ENCODE measurements around the gene SPATA45. TPM values are rescaled to one million over a fixed set of nuclear protein-coding genes. Genes with fewer than 3 reads are reported as not detected.

SPATA45 gene
- total and polyA plus RNA-seq, 2 of the 13 experiments (the other 11 are each of a cell fraction or from before 2014, with no cell fraction given) = 0.17 to 0.64 TPM

DNA sequence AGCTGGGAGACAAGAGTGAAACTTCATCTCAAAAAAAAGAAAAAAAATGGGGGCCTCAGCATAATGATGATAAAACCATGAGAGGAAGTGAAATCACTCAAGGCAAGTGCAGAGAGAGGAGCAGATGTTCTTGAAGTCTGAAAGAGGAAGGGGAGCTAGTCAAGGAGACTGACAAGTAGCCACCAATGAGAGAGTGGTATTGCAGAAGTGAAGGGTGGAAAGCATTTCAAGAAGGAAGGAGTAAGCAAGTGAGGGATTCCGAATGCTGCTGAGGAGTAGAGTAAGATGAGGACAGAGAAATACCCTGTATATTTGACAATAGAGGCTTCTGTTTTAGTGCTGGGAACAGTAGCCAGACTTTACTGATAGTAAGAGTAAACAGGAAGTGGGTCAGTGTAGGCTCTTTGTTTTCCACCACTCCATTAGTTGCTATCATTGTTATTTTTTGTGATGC lies 52.9 kb downstream of the SPATA45 start (continued):
- TF ChIP-seq TRIM24 (CRISPR knock-in tag; IDR thresholded peaks at IDR 0.05) = no peak
- TF ChIP-seq HNF4G (IDR thresholded peaks at IDR 0.05; ENCODE audit: borderline replicate concordance, low read depth, low read length) = no peak
- no peak for TF ChIP-seq HNF4G (CRISPR knock-in tag; IDR thresholded peaks at IDR 0.05; ENCODE audit: borderline replicate concordance, low read depth)

DNA sequence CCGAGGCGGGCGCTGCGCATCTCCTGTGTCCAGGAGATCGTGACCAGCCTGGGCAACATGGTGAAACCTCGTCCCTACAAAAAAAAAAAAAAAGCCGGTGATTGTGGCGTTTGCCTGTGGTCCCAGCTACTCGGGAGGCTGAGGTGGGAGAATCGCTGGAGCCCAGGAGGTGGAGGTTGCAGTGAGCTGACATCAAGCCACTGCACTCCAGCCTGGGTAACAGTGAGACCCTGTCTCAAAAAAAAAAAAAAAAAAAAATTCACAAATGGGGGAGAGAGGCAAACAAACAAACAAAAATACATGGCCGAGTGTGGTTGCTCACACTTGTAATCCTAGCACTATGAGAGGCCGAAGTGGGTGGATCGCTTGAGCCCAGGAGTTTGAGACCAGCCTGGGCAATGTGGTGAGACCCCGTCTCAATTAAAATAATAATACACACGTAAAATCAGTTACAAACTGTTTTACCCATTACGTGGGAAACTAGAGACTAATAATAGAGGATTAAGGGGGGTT lies 55.0 kb downstream of the SPATA45 start:
- Histone ChIP-seq H3K79me2 (ENCODE audit: insufficient read depth, low read length) (peaks cover 29% of the 10 kb centered on the region), H3K27ac (ENCODE audit: extremely low read length, insufficient read depth, low read length) (peak overlapping the region; percentile 100), H3K36me3 (replicated peaks in 1 of 2; ENCODE audit: control insufficient read depth in 1 of 2, insufficient read depth in 2 of 2, low read length in 2 of 2) (peaks cover under 1 to 1% of the 10 kb centered on the region in 2 experiments; a peak in 2 of 5 replicates), H4K20me1 (ENCODE audit: insufficient read depth, low read length) (no peaks in the 10 kb centered on the region; the same call in 1 of the 2 replicates), H3K9me3 (ENCODE audit: low read length) (no peaks in the 10 kb centered on the region), H3K4me1 (ENCODE audit: insufficient read depth, low read length) (peaks cover 66% of the 10 kb centered on the region), H3K4me3 (replicated peaks in 1 of 3; ENCODE audit: insufficient read depth in 1 of 3, low read depth in 2 of 3, low read length in 3 of 3) (peak overlapping the region; percentile 78 to 92 (median 88)), H2AFZ (ENCODE audit: low read length) (no peak overlapping the region), H3K27me3 (ENCODE audit: control insufficient read depth in 1 of 2, insufficient read depth in 2 of 2, low read length in 2 of 2) (no peaks in the 10 kb centered on the region; a peak in 1 of 5 replicates), H3K4me2 (ENCODE audit: low read depth, low read length) (peak overlapping the region; percentile 93), H3K9ac (ENCODE audit: insufficient read depth, low read depth, low read length) (peak overlapping the region; percentile 95)
- intact Hi-C loops (cut with micrococcal nuclease; ENCODE audit: unreplicated experiment) = loop anchor here (1.0 to 5.0 kb wide), 3 partner anchors 24 to 205 kb away; no protein-coding TSS in a partner anchor
- TF ChIP-seq, protein P1, sequence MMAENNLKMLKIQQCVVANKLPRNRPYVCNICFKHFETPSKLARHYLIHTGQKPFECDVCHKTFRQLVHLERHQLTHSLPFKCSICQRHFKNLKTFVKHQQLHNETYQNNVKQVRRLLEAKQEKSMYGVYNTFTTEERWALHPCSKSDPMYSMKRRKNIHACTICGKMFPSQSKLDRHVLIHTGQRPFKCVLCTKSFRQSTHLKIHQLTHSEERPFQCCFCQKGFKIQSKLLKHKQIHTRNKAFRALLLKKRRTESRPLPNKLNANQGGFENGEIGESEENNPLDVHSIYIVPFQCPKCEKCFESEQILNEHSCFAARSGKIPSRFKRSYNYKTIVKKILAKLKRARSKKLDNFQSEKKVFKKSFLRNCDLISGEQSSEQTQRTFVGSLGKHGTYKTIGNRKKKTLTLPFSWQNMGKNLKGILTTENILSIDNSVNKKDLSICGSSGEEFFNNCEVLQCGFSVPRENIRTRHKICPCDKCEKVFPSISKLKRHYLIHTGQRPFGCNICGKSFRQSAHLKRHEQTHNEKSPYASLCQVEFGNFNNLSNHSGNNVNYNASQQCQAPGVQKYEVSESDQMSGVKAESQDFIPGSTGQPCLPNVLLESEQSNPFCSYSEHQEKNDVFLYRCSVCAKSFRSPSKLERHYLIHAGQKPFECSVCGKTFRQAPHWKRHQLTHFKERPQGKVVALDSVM (CRISPR knock-in tag; IDR thresholded peaks at IDR 0.05) = peak; percentile 1; the same call in 1 of the 2 replicates
- TF ChIP-seq ZSCAN25 (CRISPR knock-in tag; IDR thresholded peaks at IDR 0.05) = no peak
- TF ChIP-seq ZNF326 (CRISPR knock-in tag; IDR thresholded peaks at IDR 0.05; ENCODE audit: borderline replicate concordance) = no peak
- TF ChIP-seq KLF12 (CRISPR knock-in tag; IDR thresholded peaks at IDR 0.05; ENCODE audit: borderline replicate concordance) = 0 out of 2 replicates have a peak, but pooled peaks have one; percentile 7
- TF ChIP-seq, protein P2, sequence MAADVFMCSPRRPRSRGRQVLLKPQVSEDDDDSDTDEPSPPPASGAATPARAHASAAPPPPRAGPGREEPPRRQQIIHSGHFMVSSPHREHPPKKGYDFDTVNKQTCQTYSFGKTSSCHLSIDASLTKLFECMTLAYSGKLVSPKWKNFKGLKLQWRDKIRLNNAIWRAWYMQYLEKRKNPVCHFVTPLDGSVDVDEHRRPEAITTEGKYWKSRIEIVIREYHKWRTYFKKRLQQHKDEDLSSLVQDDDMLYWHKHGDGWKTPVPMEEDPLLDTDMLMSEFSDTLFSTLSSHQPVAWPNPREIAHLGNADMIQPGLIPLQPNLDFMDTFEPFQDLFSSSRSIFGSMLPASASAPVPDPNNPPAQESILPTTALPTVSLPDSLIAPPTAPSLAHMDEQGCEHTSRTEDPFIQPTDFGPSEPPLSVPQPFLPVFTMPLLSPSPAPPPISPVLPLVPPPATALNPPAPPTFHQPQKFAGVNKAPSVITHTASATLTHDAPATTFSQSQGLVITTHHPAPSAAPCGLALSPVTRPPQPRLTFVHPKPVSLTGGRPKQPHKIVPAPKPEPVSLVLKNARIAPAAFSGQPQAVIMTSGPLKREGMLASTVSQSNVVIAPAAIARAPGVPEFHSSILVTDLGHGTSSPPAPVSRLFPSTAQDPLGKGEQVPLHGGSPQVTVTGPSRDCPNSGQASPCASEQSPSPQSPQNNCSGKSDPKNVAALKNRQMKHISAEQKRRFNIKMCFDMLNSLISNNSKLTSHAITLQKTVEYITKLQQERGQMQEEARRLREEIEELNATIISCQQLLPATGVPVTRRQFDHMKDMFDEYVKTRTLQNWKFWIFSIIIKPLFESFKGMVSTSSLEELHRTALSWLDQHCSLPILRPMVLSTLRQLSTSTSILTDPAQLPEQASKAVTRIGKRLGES (CRISPR knock-in tag; IDR thresholded peaks at IDR 0.05; ENCODE audit: borderline replicate concordance) = 0 out of 2 replicates have a peak, but pooled peaks have one; percentile 6
- TF ChIP-seq, protein P3, sequence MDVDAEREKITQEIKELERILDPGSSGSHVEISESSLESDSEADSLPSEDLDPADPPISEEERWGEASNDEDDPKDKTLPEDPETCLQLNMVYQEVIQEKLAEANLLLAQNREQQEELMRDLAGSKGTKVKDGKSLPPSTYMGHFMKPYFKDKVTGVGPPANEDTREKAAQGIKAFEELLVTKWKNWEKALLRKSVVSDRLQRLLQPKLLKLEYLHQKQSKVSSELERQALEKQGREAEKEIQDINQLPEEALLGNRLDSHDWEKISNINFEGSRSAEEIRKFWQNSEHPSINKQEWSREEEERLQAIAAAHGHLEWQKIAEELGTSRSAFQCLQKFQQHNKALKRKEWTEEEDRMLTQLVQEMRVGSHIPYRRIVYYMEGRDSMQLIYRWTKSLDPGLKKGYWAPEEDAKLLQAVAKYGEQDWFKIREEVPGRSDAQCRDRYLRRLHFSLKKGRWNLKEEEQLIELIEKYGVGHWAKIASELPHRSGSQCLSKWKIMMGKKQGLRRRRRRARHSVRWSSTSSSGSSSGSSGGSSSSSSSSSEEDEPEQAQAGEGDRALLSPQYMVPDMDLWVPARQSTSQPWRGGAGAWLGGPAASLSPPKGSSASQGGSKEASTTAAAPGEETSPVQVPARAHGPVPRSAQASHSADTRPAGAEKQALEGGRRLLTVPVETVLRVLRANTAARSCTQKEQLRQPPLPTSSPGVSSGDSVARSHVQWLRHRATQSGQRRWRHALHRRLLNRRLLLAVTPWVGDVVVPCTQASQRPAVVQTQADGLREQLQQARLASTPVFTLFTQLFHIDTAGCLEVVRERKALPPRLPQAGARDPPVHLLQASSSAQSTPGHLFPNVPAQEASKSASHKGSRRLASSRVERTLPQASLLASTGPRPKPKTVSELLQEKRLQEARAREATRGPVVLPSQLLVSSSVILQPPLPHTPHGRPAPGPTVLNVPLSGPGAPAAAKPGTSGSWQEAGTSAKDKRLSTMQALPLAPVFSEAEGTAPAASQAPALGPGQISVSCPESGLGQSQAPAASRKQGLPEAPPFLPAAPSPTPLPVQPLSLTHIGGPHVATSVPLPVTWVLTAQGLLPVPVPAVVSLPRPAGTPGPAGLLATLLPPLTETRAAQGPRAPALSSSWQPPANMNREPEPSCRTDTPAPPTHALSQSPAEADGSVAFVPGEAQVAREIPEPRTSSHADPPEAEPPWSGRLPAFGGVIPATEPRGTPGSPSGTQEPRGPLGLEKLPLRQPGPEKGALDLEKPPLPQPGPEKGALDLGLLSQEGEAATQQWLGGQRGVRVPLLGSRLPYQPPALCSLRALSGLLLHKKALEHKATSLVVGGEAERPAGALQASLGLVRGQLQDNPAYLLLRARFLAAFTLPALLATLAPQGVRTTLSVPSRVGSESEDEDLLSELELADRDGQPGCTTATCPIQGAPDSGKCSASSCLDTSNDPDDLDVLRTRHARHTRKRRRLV (CRISPR knock-in tag; IDR thresholded peaks at IDR 0.05) = peak; percentile 6; the same call in 1 of the 2 replicates
- POLR2A ChIA-PET = interaction anchor here (1.0 to 5.9 kb wide), 12 partner anchors 8 to 757 kb away, joined by 3 to 80 read pairs (median 6); partner anchors contain the start of genes DTL, FLVCR1 and INTS7
- CTCF ChIA-PET (ENCODE audit: low intra/inter-chr PET ratio, low total read pairs) = no interaction called here
- DNase-seq (ENCODE audit: low spot score) (no peak), FAIRE-seq (no peak), ATAC-seq (peak; percentile 46; the same call in 2 of the 3 replicates)
- WGBS (ENCODE audit: low lambda C conversion rate) = 21% methylated on average over 16 of the region's 16 CpGs
- in situ Hi-C loops (cut with HindIII; ENCODE audit: extremely low pct_ligation_motif_present, low pct_unique_long_range_greater_than_20kb) = no loop called here
- BruUV-seq (replicated peaks) = no TSS peak

Measured in HepG2 (cell line).